GM18520 (cell line): ENCODE data around the gene RBP7.

ENCODE experiments used
- ATAC-seq: cut with Tn5 transposase; IDR thresholded peaks from one replicate; pipeline ENCODE4 v1.9.1; 2021; ENCODE audit not compliant: unreplicated experiment

RBP7 gene

GRCh38 chr1:10064416-10065343 lies 67.7 kb downstream of the RBP7 start:
- no peak for ATAC-seq

- no peak for ATAC-seq
Observed at GRCh38 chr1:10065344-10065685, 68.3 kb downstream of the RBP7 start.
